ENCODE results near the gene HDAC4. TPM values are rescaled to one million over a fixed set of nuclear protein-coding genes. Genes with fewer than 3 reads are reported as not detected.

The HDAC4 gene
- total and polyA plus RNA-seq, 2 experiments from 2014 or later = 9.3 to 10.8 TPM

GRCh38 chr2:239337122-239337876 lies 63.5 kb downstream of the HDAC4 start:
- H3K4me1 ChIP-seq (ENCODE audit: insufficient read depth) = peaks cover under 1% of the 10 kb centered on the region
- TF ChIP-seq, protein P1, sequence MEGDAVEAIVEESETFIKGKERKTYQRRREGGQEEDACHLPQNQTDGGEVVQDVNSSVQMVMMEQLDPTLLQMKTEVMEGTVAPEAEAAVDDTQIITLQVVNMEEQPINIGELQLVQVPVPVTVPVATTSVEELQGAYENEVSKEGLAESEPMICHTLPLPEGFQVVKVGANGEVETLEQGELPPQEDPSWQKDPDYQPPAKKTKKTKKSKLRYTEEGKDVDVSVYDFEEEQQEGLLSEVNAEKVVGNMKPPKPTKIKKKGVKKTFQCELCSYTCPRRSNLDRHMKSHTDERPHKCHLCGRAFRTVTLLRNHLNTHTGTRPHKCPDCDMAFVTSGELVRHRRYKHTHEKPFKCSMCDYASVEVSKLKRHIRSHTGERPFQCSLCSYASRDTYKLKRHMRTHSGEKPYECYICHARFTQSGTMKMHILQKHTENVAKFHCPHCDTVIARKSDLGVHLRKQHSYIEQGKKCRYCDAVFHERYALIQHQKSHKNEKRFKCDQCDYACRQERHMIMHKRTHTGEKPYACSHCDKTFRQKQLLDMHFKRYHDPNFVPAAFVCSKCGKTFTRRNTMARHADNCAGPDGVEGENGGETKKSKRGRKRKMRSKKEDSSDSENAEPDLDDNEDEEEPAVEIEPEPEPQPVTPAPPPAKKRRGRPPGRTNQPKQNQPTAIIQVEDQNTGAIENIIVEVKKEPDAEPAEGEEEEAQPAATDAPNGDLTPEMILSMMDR (IDR thresholded peaks at IDR 0.05; ENCODE audit: poor library complexity) = no peak
- TF ChIP-seq EZH2phosphoT487 (IDR thresholded peaks at IDR 0.05; ENCODE audit: low read depth, severe bottlenecking, unreplicated experiment) (no peak), EZH2 (IDR thresholded peaks at IDR 0.05; ENCODE audit: borderline replicate concordance) (no peak)
- H3K79me2 ChIP-seq = peaks cover 84% of the 10 kb centered on the region
- no peaks in the 10 kb centered on the region for H3K9me3 ChIP-seq (ENCODE audit: low read depth)
- H3K9me2 ChIP-seq (replicated peaks; ENCODE audit: insufficient read depth) = no peaks in the 10 kb centered on the region
- H2AFZ ChIP-seq = no peak overlapping the region
- no peaks in the 10 kb centered on the region for H3K36me3 ChIP-seq (replicated peaks; ENCODE audit: insufficient read depth, low read depth)
- no peak overlapping the region for H3K4me2 ChIP-seq
- H3K27me3 ChIP-seq = no peaks in the 10 kb centered on the region
- no peak overlapping the region for H3K4me3 ChIP-seq
- no peak for DNase-seq (ENCODE audit: low spot score)
- no peak overlapping the region for H3K27ac ChIP-seq
- 90% methylated on average over 28 of the region's 28 CpGs for WGBS (ENCODE audit: low lambda C conversion rate, missing lambda C conversion rate)
- peaks cover 5% of the 10 kb centered on the region for H4K20me1 ChIP-seq (ENCODE audit: insufficient read depth, poor library complexity, severe bottlenecking)

GRCh38 chr2:239331560-239331959 lies 69.3 kb downstream of the HDAC4 start:
- H3K79me2 ChIP-seq = peaks cover 72% of the 10 kb centered on the region
- H3K4me1 ChIP-seq (ENCODE audit: insufficient read depth) = peaks cover 47% of the 10 kb centered on the region
- no peaks in the 10 kb centered on the region for H3K9me2 ChIP-seq (replicated peaks; ENCODE audit: insufficient read depth)
- peak overlapping the region; percentile 55 for H3K27ac ChIP-seq
- H3K36me3 ChIP-seq (replicated peaks; ENCODE audit: insufficient read depth, low read depth) = no peaks in the 10 kb centered on the region
- WGBS (ENCODE audit: low lambda C conversion rate, missing lambda C conversion rate) = 77% methylated on average over 24 of the region's 24 CpGs
- no peaks in the 10 kb centered on the region for H3K27me3 ChIP-seq
- H3K4me3 ChIP-seq = no peak overlapping the region
- no peak overlapping the region for H2AFZ ChIP-seq
- no peak for DNase-seq (ENCODE audit: low spot score)
- no peak overlapping the region for H3K4me2 ChIP-seq
- no peaks in the 10 kb centered on the region for H3K9me3 ChIP-seq (ENCODE audit: low read depth)
- no peaks in the 10 kb centered on the region for H4K20me1 ChIP-seq (ENCODE audit: insufficient read depth, poor library complexity, severe bottlenecking)
- TF ChIP-seq EZH2phosphoT487 (IDR thresholded peaks at IDR 0.05; ENCODE audit: low read depth, severe bottlenecking, unreplicated experiment) (no peak), EZH2 (IDR thresholded peaks at IDR 0.05; ENCODE audit: borderline replicate concordance) (no peak)
- TF ChIP-seq, protein P1 (IDR thresholded peaks at IDR 0.05; ENCODE audit: poor library complexity) = no peak

DNA sequence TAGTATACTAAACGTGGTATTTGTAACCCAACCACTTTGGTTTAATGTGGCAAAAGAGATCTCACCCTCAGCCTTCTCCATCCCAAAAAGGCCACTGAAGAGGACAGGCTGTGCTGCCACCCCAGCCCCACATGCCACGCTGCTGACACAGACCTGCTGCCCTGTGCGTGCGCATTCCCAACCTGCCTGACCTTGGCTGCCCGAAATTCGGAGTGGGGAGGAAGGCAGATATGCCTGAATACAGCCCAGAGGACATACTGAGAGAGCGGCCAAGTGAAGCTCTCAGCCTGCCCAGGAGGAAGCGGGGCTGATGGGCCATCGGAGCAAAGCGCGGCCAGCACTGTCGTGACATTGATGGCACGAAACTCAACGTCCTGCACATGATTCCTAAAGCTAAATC lies 70.0 kb downstream of the HDAC4 start:
- no peak for DNase-seq (ENCODE audit: low spot score)
- no peaks in the 10 kb centered on the region for H3K9me2 ChIP-seq (replicated peaks; ENCODE audit: insufficient read depth)
- H3K36me3 ChIP-seq (replicated peaks; ENCODE audit: insufficient read depth, low read depth) = no peaks in the 10 kb centered on the region
- H2AFZ ChIP-seq = no peak overlapping the region
- no peaks in the 10 kb centered on the region for H3K9me3 ChIP-seq (ENCODE audit: low read depth)
- peak overlapping the region; percentile 94 for H3K27ac ChIP-seq
- TF ChIP-seq EZH2 (IDR thresholded peaks at IDR 0.05; ENCODE audit: borderline replicate concordance) = no peak
- TF ChIP-seq EZH2phosphoT487 (IDR thresholded peaks at IDR 0.05; ENCODE audit: low read depth, severe bottlenecking, unreplicated experiment) = no peak
- TF ChIP-seq, protein P1 (IDR thresholded peaks at IDR 0.05; ENCODE audit: poor library complexity) = no peak
- peaks cover 47% of the 10 kb centered on the region for H3K4me1 ChIP-seq (ENCODE audit: insufficient read depth)
- peaks cover 71% of the 10 kb centered on the region for H3K79me2 ChIP-seq
- H3K27me3 ChIP-seq = no peaks in the 10 kb centered on the region
- WGBS (ENCODE audit: low lambda C conversion rate, missing lambda C conversion rate) = 87% methylated on average over 14 of the region's 14 CpGs
- no peak overlapping the region for H3K4me2 ChIP-seq
- H4K20me1 ChIP-seq (ENCODE audit: insufficient read depth, poor library complexity, severe bottlenecking) = no peaks in the 10 kb centered on the region
- H3K4me3 ChIP-seq = no peak overlapping the region
